ENCODE results near the gene PARD6B.

- TF ChIP-seq CTCF (IDR thresholded peaks at IDR 0.05) (no peak), POLR2A (IDR thresholded peaks at IDR 0.05) (no peak)
Observed at GRCh38 chr20:50799890-50800550, 68.6 kb downstream of the PARD6B start.

Data from prostate gland (tissue), 2 donors.